Measurements from ENCODE around the gene KRTAP4-9.

The KRTAP4-9 gene

DNA sequence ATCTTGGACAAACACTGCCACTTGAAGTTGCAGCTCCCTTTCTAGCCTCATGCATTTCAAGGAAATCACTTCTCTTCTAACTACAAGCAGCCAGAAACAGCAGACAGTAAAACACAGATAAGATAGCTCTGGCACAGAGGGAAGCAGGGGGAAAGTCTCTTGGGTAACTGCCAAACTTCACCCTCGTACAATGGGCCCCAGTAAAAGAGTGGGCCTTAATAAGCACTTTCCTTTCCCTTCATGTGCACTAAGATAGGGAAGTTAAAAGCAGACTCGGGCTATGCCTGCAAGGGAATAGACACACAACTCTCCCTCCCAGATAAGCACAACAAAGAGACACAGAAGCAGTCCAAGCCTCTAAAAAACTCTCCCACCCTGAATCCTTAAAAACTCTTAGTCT is 48.7 kb downstream of the KRTAP4-9 start:
- TF ChIP-seq CTCF (IDR thresholded peaks at IDR 0.05; ENCODE audit: insufficient read depth, low read length) (no peak), POLR2AphosphoS5 (IDR thresholded peaks at IDR 0.05; ENCODE audit: low read depth) (no peak), GABPA (IDR thresholded peaks at IDR 0.05; ENCODE audit: low read depth) (no peak), SPI1 (IDR thresholded peaks at IDR 0.05; ENCODE audit: borderline replicate concordance, low read depth) (no peak), REST (IDR thresholded peaks at IDR 0.05; ENCODE audit: insufficient replicate concordance, low read depth) (no peak)
- peaks cover 2% of the 10 kb centered on the region for H3K27me3 ChIP-seq (ENCODE audit: insufficient read depth, poor library complexity, severe bottlenecking)
- no peak overlapping the region for H3K27ac ChIP-seq (replicated peaks)
- no peak for DNase-seq (ENCODE audit: low read depth in 1 of 2, low spot score in 1 of 2)
- no peak overlapping the region for H3K4me3 ChIP-seq (replicated peaks; ENCODE audit: insufficient read depth, low read length)

All from HL-60 (cell line).